Vagina (tissue), 2 donors: ENCODE results near the gene CACNA1C.

Source experiments
- CTCF ChIP-seq, 3 experiments: fragments of 450-650 bp in 2 of 3; fragments of 200-600 bp in 1 of 3; sonication (generic) in 1 of 3; IDR thresholded peaks; one replicate each; pipeline ENCODE4 v1.5.1; 2017 to 2019; ENCODE audit warnings: antibody characterized with exemption in 3 of 3, mild to moderate bottlenecking in 2 of 3, moderate library complexity in 2 of 3
- POLR2A ChIP-seq, 2 donors: fragments of 450-650 bp; IDR thresholded peaks; one replicate each; pipeline ENCODE4 v1.6.1; 2017; ENCODE audit warnings: antibody characterized with exemption in 2 of 2, mild to moderate bottlenecking in 2 of 2, moderate library complexity in 2 of 2
- POLR2AphosphoS5 ChIP-seq, 2 donors: sonication (generic); formaldehyde crosslinking; IDR thresholded peaks; one replicate each; pipeline ENCODE4 v1.9.0; 2017; ENCODE audit warnings: antibody characterized with exemption in 2 of 2, mild to moderate bottlenecking in 2 of 2, low read depth in 1 of 2; ENCODE audit not compliant: insufficient read depth in 1 of 2

GRCh38 chr12:2507814-2508213 lies 455.0 kb downstream of the CACNA1C start:
- TF ChIP-seq CTCF (IDR thresholded peaks at IDR 0.05) (no peak), POLR2AphosphoS5 (IDR thresholded peaks at IDR 0.05; ENCODE audit: insufficient read depth in 1 of 2, low read depth in 1 of 2) (no peak), POLR2A (IDR thresholded peaks at IDR 0.05) (no peak)
